Smooth muscle cell (in vitro differentiated cells): ENCODE data around the gene PCDHGC5. TPM values are rescaled to one million over a fixed set of nuclear protein-coding genes. Genes with fewer than 3 reads are reported as not detected.

Experiments
- DNase-seq: peaks from one replicate; lab custom pipeline; 2025; ENCODE audit not compliant: unreplicated experiment; lab: John Stamatoyannopoulos, UW
- H2AFZ ChIP-seq: fragments of 200-600 bp; sonication (generic); 2 replicates; pipeline ENCODE4 v1.6.0; 2016; ENCODE audit warnings: antibody characterized with exemption, low read depth, mild to moderate bottlenecking
- H3F3A ChIP-seq: fragments of 200-600 bp; sonication (generic); 2 replicates; pipeline ENCODE4 v1.6.0; 2017; ENCODE audit warnings: antibody characterized with exemption, low read depth
- H3K27ac ChIP-seq: fragments of 200-600 bp; sonication (generic); 2 replicates; pipeline ENCODE4 v1.5.1; 2016; ENCODE audit warnings: low read depth, mild to moderate bottlenecking
- H3K27me3 ChIP-seq: fragments of 200-600 bp; sonication (generic); 2 replicates; pipeline ENCODE4 v1.6.1; 2016; ENCODE audit warnings: low read depth, mild to moderate bottlenecking
- H3K36me3 ChIP-seq: fragments of 200-600 bp; sonication (generic); 2 replicates; pipeline ENCODE4 v1.5.1; 2016; ENCODE audit warnings: low read depth
- H3K4me1 ChIP-seq: fragments of 200-600 bp; sonication (generic); 2 replicates; pipeline ENCODE4 v1.5.1; 2016; ENCODE audit warnings: low read depth
- H3K4me2 ChIP-seq: fragments of 200-600 bp; sonication (generic); 2 replicates; pipeline ENCODE4 v1.6.0; 2016; ENCODE audit warnings: mild to moderate bottlenecking
- H3K4me3 ChIP-seq: fragments of 200-600 bp; sonication (generic); 2 replicates; pipeline ENCODE4 v1.5.1; 2016; ENCODE audit warnings: mild to moderate bottlenecking
- H3K79me2 ChIP-seq: fragments of 200-600 bp; sonication (generic); 2 replicates; pipeline ENCODE4 v1.6.0; 2016; ENCODE audit warnings: low read depth, mild to moderate bottlenecking
- H3K9ac ChIP-seq: fragments of 200-600 bp; sonication (generic); 2 replicates; pipeline ENCODE4 v1.6.0; 2016; ENCODE audit warnings: low read depth
- H3K9me3 ChIP-seq: fragments of 200-600 bp; sonication (generic); replicated peaks from 2 replicates; pipeline ENCODE4 v1.5.1; 2016; ENCODE audit warnings: low read depth
- H4K20me1 ChIP-seq: fragments of 200-600 bp; sonication (generic); 2 replicates; pipeline ENCODE4 v1.6.0; 2016; ENCODE audit warnings: low read depth
- CTCF ChIP-seq: fragments of 200-600 bp; sonication (generic); IDR thresholded peaks from 2 replicates; pipeline ENCODE4 v1.5.1; 2017; ENCODE audit warnings: borderline replicate concordance, mild to moderate bottlenecking, antibody characterized with exemption; ENCODE audit not compliant: insufficient read depth, poor library complexity, severe bottlenecking
- WGBS: methylation state at CpG from one replicate; pipeline ENCODE4 v1.1.7; 2016; ENCODE audit warnings: low lambda C conversion rate; 5-methylcytosine and 5-hydroxymethylcytosine counted together
- polyA plus RNA-seq: library from polyadenylated mRNA; unstranded; fragments of >200 nt; fragmentation: Nextera tagmentation; extraction: Ambion mirVana; gene quantifications from 2 replicates; pipeline ENCODE4 v1.2.1, GENCODE V29; 2016
- total RNA-seq: library from RNA; depleted of rRNA; stranded (reverse); fragments of >200 nt; gene quantifications from 2 replicates; pipeline ENCODE4 v1.2.3, GENCODE V29; 2014

The PCDHGC5 gene
- total and polyA plus RNA-seq, 2 experiments from 2014 or later: 1.8 to 3.3 TPM

DNA sequence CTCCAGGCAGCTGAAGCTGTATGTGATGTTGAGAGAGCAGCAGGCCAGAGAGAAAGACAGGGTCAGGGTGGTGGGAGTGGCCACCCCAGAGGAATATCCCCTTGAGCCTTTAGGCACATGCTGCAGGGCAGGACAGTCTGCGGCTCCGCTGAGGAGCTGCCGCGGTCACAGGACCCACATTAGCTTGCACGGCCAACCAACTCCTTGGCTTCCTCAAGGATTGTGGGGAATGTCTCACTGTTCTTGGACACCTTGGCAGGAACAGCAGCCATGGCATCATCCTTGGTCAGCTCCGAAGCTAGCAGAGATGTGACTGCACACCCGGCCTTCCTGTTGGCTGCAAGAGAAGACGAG is 27.8 kb downstream of the PCDHGC5 start:
- Histone ChIP-seq H3K27ac (peak overlapping the region; percentile 100), H3K4me1 (peaks cover 52% of the 10 kb centered on the region), H3K36me3 (no peaks in the 10 kb centered on the region), H2AFZ (no peak overlapping the region), H3K27me3 (no peaks in the 10 kb centered on the region), H4K20me1 (no peaks in the 10 kb centered on the region), H3K9me3 (no peaks in the 10 kb centered on the region), H3K9ac (peak overlapping the region; percentile 97), H3F3A (peaks cover 66% of the 10 kb centered on the region), H3K4me2 (peak overlapping the region; percentile 86), H3K4me3 (no peak overlapping the region), H3K79me2 (no peaks in the 10 kb centered on the region)
- DNase-seq: no peak
- no peak for TF ChIP-seq CTCF
- 52% methylated on average over 8 of the region's 8 CpGs for WGBS

- Histone ChIP-seq H2AFZ (no peak overlapping the region), H3K4me2 (peak overlapping the region; percentile 86), H3K27ac (peak overlapping the region; percentile 100), H3K79me2 (no peaks in the 10 kb centered on the region), H3K9ac (peak overlapping the region; percentile 97), H3K9me3 (no peaks in the 10 kb centered on the region), H3K4me3 (no peak overlapping the region), H4K20me1 (no peaks in the 10 kb centered on the region), H3K27me3 (no peaks in the 10 kb centered on the region), H3K36me3 (no peaks in the 10 kb centered on the region), H3K4me1 (peaks cover 59% of the 10 kb centered on the region), H3F3A (peaks cover 71% of the 10 kb centered on the region)
- DNase-seq: no peak
- WGBS: 71% methylated on average over 8 of the region's 8 CpGs
- TF ChIP-seq CTCF: no peak
Observed at GRCh38 chr5:141517312-141517711, 28.4 kb downstream of the PCDHGC5 start.

GRCh38 chr5:141517880-141518617 is 29.2 kb downstream of the PCDHGC5 start:
- Histone ChIP-seq H3K4me3 (no peak overlapping the region), H3K9ac (peak overlapping the region; percentile 97), H3K36me3 (no peaks in the 10 kb centered on the region), H3K27me3 (no peaks in the 10 kb centered on the region), H3K79me2 (peaks cover 5% of the 10 kb centered on the region), H3K9me3 (no peaks in the 10 kb centered on the region), H3K4me1 (peaks cover 64% of the 10 kb centered on the region), H4K20me1 (no peaks in the 10 kb centered on the region), H3F3A (peaks cover 77% of the 10 kb centered on the region), H3K4me2 (peak overlapping the region; percentile 86), H2AFZ (no peak overlapping the region), H3K27ac (peak overlapping the region; percentile 100)
- no peak for TF ChIP-seq CTCF
- WGBS: 24% methylated on average over 11 of the region's 11 CpGs
- DNase-seq: no peak

DNA sequence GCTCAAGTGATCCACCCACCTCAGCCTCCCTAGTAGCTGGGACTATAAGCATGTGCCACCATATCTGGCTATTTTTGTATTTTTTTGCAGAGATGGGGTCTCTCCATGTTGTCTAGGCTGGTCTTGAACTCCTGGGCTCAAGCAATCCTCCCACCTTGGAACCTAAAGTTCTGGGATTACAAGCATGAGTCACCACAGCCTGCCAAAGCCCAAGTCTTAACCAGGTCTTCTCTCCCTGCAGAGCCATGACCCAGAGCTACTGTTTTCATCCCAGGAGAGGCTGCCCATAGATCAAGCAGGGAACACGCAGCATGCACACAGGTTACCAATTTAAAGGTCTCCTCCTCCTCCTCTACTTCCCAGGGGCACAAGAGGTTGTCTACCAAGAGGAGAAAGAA is 29.7 kb downstream of the PCDHGC5 start:
- 74% methylated on average over 1 of the region's 1 CpG for WGBS
- peaks cover 77% of the 10 kb centered on the region for H3F3A ChIP-seq
- DNase-seq: no peak
- H3K79me2 ChIP-seq: peaks cover 9% of the 10 kb centered on the region
- H3K27ac ChIP-seq: peak overlapping the region; percentile 100
- H3K4me1 ChIP-seq: peaks cover 64% of the 10 kb centered on the region
- H3K4me3 ChIP-seq: no peak overlapping the region
- H3K27me3 ChIP-seq: no peaks in the 10 kb centered on the region
- H3K9ac ChIP-seq: peak overlapping the region; percentile 82
- H3K36me3 ChIP-seq: no peaks in the 10 kb centered on the region
- H4K20me1 ChIP-seq: no peaks in the 10 kb centered on the region
- TF ChIP-seq CTCF: no peak
- H2AFZ ChIP-seq: no peak overlapping the region
- H3K9me3 ChIP-seq: no peaks in the 10 kb centered on the region
- H3K4me2 ChIP-seq: peak overlapping the region; percentile 86
